ENCODE measurements around the gene CIROP.
A peak's percentile ranks its signal among the peaks of the same experiment; 100 is the strongest.
"Not testable (repeated sequence)": the region's sequence is repeated elsewhere in the genome, so short reads cannot be mapped to it uniquely, and the experiment has no call there.

CIROP gene

DNA sequence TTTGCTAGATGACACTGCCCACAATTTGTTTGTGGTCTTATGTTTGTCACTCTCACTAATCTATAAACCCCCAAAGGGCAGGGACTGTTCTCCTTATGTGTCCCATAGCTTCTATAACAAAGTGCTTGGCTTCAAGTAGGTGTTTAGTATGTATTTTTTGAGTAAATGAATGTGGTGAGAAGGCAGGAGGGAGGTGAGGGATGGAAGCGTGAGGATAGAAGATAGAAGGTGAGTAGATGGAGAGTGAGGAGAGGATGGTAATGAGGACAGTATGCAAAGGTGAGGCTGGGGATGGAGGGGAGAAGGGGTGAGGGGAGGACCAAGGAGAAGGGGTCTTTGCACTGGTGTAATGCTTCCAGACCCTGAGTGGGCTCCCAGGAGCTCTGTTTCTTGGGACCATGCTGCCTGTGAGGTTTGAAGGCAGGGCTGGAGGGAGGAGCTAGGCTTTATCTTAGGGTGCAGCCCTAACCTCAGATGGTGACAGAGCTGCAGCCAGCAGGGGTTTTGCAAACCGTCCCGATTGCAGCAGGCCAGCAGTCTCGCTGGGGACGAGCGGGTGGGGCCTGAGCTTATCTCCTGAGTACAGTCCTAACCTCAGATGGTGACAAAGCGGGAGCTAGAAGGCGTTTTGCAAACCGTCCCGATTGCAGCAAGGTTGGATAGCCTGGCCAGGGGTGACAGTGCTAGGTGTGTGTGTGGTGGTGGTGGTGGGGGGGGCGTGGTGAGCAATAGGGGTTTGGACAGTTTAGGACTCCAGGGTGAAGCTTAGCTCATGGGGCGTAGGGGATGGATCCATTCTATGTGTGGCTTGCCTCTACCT lies 7.8 kb upstream of the CIROP start:
- DNase-seq, result no peak

DNA sequence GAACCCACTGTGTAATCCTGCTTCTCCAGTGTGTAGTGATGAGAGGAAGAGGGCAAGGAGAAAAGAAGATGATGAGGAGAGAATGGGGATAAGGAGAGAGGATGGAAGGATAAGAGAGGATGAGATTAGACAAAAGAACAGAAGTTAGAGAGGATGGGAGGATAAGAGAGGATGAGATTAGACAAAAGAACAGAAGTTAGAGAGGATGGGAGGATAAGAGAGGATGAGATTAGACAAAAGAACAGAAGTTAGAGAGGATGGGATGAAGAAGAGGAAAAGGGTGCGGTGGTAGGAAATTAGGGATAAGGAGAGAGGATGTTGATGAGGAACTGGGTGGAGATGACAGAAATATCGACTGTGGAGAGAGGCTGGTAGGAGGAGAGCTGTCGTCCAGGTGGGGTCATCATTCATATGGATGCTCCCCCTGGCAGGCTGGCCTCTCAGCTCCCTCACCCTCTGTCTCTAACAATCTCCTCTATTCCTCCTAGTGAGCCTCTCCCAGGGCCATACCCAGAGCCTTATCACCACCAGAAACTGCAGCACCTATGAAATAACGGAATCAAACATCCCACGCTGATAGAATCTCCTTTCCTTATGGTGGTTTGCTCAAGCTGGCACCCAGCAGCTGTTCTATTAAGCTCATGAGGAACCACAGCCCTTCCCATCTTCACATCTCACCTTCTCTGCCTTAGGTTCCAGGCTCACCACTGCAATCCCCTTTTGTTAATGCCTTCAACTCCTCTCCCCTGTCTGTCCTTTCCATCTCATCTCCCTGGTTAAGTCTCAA lies 6.0 kb upstream of the CIROP start:
- no peak for DNase-seq

DNA sequence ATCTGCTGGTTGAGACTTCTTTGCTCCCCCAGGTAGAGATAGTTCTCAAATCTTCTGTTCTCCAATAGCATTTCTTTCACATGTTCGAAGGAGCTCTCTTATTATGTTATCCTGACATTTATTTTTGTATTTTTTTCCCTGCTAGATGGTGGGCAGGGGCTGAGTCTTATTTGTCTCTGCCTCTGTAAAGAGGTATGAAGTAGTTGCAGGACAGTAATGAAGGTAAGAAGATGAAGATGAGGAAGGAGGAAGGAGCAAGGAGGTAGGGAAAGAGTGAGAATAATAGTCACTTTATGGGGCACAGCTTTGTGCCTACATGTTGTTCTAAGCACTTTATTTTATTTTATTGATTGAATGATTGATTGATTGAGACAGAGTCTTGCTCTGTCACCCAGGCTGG lies 5.0 kb upstream of the CIROP start:
- DNase-seq, result no peak

DNA sequence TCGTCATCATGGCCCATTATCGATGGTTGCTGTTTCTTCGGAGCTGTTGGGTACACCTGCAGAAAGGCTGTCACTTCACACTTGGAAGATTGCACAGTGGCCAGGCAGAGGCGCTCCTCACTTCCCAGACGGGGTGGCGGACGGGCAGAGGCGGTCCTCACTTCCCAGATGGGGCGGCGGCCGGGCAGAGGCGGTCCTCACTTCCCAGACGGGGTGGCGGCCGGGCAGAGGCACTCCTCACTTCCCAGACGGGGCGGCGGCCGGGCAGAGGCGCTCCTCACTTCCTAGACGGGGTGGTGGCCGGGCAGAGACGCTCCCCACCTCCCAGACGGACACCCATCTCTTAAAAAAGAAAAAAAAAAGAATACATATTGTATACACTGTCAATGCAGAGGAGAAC lies 3.4 kb upstream of the CIROP start:
- DNase-seq, result not testable (repeated sequence)

DNA sequence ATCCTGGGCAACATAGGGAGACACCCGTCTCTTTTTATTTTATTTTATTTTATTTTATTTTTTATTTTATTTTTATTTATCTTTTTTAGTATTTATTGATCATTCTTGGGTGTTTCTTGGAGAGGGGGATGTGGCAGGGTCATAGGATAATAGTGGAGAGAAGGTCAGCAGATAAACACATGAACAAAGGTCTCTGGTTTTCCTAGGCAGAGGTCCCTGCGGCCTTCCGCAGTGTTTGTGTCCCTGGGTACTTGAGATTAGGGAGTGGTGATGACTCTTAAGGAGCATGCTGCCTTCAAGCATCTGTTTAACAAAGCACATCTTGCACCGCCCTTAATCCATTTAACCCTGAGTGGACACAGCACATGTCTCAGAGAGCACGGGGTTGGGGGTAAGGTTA lies 2.8 kb upstream of the CIROP start:
- DNase-seq, result not testable (repeated sequence)

DNA sequence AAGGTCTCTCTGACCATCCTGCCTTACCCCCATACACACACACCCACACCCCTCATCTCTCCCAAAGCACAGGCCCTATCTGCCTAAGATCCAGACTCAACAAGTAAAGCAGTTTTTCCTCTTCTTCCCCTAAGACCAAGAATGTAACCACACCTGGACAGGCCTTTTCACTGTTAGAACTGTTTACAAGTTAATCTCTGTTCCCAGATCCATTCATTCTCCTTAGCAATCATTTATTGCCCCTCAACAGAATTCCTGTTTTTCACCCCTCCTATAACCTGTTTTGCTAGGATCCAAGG lies 1.9 kb upstream of the CIROP start:
- DNase-seq, result no peak

DNA sequence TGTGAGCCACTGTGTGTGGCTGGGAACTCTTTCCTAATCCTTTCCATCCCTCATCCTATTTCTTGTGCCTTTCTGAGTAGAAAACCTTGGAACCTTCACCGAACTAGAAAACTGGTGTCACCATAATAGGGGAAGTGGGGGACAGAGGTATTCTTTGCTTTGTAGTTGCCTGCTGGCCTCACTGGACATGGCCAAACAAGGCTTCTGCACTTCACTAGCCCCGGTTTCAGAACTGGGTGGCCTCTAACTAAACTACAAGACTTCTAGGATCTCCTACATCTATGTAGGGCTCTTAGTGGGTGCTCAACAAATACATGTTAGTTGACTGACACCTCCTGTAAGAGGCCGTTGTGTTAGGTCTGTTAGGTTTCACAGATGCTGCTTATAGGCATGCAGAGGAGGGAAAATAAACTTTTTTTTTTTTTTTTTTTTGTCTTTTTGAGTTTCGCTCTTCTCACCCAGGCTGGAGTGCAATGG lies 597 bp upstream of the CIROP start:
- DNase-seq, result no peak

DNA sequence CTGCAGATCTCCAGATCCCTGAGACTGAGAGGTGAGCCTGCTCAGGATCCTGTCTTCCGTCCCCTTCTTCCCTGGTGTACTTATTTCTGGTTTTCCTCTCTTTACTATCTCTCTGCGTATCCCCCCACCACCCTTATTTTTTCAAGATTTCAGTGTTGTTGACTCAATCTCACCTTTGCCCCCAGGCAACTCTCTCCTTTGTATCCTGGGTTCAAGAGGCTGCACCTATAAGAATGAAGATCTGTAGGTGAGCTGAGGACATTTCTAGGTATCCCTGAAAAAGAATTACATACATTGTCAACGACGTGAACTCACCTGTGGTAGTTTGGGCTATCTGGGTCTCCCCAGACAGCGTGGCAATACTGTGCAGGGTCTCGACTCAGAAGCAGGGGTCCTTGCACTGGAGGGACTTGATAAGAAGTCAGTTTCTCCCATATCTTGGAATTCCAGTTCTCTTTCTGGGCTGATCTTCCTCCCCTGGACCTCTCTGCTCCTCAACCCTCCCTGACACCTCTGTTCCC lies 659 bp downstream of the CIROP start:
- no peak for DNase-seq

DNA sequence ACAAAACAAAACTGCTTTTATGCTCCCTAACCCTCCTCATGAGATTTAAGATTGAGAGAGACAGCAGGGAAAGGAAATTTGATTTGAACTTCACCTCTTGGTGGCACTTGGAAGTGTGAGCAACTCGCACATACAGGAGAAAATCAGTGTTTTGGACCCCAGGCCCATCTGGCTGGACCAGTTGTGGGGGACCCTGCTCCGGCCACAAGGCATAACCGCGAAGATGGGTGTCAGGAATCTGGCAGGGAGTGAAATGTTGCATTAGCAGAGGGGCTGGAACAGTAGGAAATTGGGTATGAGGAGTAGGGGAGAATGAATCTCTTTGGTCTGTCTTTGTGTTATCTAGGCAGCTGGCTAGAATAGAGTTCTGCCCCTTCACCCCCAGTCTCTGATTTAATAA lies 1.2 kb downstream of the CIROP start:
- no peak for DNase-seq

DNA sequence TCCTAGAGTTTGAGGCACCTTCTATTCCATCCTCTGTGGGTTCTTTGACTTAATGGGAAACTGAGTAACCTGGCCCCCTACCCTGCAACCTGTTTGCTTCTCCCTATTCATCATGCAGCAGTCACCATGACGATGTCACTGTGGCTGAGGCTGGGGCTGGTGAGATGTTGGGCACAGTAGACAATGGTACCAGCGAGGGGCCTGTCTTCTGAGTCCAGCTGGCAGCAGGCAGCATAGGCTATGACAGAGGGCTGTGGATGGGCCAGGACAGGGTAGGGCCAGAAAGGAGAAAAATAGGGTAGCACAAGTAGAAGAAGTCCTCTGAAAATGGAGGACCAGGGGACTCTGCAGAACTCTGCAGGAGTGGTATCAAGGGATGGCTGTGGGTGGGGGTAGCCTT lies 2.0 kb downstream of the CIROP start:
- no peak for DNase-seq

DNA sequence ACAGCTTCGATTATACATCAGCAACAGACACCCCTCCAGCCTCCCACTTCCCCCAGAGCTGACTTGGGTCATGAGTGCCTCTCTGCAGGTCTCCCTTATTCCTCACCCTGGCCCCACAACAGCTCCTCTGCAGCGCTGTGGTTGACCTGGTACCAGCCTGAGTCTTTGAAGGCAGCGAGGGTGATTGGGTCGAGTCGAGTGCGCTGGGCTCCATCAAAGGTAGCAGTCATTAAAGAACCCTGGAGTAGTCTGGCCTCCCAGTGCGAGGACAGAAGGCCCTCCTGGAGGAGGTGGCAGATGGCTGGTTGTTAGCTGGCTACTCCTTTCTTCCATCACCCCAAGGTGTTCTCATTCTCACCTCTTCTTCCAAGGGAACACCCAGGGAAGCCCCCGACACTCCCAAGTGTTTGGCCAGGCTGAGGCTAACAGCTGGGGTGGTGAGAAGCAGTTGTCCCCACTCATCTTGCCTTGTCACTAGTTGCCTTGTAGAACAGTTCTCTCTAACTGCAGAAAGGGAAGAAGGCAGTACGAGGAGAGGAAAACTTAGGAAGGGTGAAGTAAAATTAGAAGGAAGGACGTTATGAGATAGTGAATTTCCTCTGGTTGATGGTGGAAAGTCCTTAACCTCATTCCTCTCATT lies 2.7 kb downstream of the CIROP start:
- no peak for DNase-seq

DNA sequence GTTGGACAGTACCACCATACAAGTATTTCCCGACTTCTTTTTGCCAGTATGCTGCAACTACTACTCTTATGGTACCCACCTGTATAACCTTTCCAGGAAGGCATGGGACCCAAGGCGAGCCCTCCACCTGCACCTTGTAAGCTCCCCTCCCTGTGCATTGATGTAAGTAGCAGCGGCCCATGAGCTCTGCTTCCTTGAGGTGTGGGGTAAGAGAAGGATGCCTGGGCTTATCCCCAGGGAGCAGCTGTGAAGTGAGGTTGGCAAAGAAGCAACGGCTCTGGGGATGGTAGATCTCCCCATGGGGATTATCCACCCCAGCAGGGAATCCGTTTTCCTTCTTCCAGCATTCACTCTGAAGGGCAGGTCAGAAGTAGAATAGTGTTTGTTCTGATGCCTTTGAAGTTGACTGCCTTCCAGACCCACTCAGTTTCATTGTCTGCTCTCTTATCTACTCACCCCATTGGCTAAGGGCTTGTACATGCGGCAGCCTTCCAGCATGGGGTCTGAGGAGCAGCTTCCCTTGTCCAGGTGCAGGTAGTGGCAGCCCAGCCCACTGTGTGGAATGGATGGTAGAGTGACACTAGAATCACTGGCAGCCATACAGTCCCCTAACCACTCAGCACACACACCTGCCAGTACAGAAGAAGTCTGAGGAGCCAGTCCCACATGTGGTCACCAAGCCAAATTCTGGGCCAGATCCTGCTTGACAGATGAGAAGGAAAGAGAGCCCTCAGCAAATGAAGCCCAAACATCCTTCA lies 3.4 kb downstream of the CIROP start:
- DNase-seq, result peak; percentile 100

DNA sequence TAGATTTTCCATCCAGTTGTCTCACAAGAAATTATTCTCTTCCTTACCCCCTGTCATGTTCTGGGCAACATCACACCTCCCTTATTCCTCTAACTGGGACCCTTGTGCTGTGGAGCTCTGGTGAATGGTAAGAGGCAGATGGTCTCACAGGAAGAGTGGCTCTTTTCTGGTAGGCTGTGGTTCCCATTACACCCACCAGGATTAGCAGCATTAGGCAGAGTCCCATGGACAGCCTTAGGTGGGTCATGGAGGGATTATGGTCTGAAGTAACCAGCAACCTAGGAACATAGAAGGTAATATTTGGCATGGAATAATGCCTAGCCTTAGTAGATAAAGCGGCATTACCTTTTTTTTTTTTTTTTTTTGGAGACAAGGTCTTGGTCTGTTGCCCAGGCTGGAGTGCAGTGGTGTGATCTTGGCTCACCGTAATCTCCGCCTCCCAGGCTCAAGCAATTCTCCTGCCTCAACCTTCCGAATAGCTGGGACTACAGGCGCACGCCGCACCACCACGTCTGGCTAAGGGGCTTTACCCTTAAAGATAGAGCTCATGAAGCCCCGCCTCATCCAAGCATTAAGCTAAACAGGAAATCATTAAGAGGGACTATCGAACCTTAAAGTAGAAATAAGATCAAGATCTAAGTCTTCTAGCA lies 5.5 kb downstream of the CIROP start:
- DNase-seq, result peak; percentile 75

DNA sequence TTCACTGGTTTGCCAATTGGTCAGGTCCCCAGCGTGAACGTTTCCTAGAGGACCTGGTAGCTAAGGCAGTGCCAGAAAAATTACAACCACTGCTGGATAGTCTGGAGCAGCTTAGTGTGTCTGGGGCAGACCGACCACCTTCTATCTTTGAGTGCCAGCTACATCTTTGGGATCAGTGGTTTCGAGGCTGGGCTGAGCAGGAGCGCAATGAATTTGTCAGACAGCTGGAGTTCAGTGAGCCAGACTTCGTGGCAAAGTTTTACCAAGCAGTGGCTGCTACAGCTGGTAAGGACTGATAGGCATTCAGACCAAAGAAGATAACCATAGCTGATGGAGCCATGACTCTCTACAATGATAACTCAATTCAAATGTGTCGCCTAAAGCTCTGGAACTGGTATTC lies 7.0 kb downstream of the CIROP start:
- no peak for DNase-seq

DNA sequence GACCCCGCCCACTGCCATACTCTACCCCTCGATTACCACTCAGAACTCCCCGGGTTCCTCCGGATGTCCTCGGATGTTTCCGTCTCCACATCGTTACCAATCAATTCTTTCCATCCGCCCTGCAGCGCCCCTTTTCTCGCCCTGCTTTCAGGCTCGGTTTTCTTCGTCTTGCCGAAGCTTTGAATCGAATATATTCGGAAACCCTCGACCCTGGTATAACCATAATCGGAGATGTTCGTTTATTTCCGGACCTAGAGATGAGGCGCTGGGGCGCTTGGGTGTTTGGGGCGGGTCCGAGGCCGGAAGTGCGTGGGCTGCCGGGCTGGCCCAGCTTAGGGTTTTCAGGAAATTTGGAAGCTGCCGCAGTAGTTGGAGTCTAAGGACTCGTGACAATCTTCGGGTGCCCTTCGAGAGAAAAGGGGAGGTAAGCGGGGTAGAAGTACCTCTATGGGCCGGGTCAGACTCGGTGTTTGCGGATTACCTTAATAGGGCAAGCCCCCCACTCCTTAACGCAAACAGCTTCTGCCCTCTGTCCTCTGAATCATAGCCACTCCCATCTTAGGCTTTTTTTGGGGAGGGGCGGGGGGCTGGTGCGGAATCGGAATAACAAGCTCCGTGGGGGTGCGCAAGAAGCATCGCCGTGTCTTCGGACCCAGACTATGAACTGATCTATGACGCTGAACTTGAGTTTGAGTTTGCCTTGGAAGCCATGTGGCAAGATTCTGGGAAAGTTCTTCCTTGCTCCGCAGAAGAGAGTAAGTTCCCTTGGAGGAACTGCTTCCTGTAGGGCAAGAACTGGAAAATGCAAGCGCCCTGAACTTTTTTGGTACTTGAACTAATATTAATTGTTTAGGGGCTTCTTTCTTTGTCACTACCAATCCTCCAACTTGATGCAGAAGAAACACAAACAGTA lies 9.3 kb downstream of the CIROP start, which contains the start of gene C14orf119:
Gene C14orf119, plus strand, starts transcription at position 310 of the 913 bp plus-strand sequence. CDS start 2,154 bp downstream, outside the sequence.
- no peak for DNase-seq

DNA sequence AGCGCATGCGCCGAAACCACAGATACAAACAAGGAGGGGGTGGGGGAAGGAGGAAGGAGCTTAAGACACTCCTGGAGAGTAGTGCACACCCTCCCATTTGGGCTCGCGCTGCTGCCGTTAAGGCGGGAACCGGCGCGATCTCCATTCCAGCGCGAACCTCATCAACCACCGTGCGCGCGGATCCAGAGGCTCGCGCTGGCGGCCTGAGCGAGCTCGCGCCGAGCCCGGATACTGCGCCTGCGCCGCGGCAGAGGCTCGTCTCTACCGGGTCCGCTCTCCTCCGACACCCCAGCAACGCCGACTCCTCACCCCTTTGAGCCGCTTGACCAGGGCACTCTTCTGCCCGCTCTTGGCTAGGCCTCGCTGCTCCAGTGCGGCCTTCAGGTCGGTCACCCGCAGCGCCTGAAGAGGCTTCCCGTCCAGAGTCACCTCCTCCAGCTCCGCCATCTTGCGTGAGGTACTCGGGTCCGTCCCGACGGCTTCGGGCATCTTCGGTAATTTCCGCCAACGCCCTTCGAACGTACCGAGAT lies 10.1 kb downstream of the CIROP start, which contains the start of gene ACIN1:
Gene ACIN1, minus strand, starts transcription at position 471 of the 530 bp plus-strand sequence. Its CDS starts 24 bp downstream, at position 447.
- no peak for DNase-seq

DNA sequence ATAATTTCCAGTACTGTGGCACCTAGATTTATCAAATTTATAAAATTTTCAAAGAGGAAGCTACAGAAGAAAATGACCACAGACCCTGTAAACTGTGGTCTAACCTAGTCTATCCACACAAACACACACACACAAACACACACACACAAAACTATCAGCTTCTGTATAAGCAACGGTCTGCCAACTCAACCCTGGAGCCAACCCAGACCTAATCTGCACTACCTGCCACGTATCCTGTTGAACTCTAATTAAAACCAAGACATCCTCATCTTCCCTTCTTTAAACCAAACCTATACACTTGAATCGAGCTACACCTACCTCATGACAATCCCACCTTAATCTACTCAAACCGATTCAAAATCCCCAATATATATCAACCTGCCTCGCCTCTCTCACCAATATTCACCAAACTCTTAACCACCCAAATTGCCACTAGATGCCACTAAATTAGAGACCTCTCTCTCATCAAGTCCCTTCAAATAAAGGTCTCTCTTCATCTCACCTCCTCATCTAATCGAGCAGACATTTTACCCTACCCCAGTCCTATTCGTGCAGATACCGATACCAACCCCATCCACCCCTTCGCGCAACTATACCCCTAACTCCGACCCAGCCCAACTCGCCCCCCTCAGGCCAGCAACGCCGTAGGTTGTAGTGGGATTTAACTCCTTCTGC lies 10.7 kb downstream of the CIROP start:
- DNase-seq, result no peak

DNA sequence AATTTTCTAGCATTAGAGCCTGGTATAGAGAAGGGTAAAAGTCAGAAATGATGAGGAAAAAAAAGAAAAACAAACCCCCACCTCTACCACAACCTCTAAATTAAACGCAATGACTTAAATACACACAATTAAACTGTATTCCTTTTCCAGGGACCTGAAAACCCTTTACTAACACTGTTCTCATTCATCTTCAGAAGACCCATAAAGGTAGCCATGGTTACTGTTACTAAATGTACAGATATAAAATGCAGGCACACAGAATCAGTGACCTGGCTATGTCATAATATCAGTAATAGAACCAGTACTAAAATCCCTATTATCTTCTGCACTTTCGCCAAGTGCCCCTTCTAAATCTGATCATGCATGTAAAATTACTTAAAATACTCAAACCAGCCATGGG lies 11.3 kb downstream of the CIROP start:
- DNase-seq, result no peak

DNA sequence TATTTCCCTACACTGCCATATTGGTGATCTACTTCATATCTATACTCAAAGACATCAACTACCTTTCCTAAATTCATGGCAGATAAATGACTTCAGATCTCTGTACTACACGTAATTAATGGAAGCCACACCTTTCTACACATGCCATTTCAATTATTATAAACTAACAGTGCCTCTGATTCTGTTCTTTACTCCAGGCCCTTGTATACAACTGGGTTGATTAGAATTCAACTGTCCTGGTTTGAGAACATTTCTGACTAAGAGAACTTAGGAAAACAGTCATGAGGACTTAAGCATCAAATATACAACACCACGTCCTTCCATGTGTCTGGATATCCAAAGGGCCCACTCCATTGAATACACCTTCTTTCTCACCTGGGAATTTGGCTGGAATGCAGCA lies 11.7 kb downstream of the CIROP start:
- no peak for DNase-seq

All from NCI-H2029 treated with DMSO at 0.1 percent for 48 hours (cell line).